SH-SY5Y (cell line): ENCODE results near the gene FLRT2.

Experiments
- GATA2 ChIP-seq: IDR thresholded peaks from 2 replicates; pipeline ENCODE4 v1.6.1; 2011; ENCODE audit warnings: mild to moderate bottlenecking, low read depth, low read length
- GATA3 ChIP-seq: IDR thresholded peaks from 2 replicates; pipeline ENCODE4 v1.6.1; 2011; ENCODE audit warnings: low read depth, mild to moderate bottlenecking, low read length, moderate library complexity

FLRT2 gene

DNA sequence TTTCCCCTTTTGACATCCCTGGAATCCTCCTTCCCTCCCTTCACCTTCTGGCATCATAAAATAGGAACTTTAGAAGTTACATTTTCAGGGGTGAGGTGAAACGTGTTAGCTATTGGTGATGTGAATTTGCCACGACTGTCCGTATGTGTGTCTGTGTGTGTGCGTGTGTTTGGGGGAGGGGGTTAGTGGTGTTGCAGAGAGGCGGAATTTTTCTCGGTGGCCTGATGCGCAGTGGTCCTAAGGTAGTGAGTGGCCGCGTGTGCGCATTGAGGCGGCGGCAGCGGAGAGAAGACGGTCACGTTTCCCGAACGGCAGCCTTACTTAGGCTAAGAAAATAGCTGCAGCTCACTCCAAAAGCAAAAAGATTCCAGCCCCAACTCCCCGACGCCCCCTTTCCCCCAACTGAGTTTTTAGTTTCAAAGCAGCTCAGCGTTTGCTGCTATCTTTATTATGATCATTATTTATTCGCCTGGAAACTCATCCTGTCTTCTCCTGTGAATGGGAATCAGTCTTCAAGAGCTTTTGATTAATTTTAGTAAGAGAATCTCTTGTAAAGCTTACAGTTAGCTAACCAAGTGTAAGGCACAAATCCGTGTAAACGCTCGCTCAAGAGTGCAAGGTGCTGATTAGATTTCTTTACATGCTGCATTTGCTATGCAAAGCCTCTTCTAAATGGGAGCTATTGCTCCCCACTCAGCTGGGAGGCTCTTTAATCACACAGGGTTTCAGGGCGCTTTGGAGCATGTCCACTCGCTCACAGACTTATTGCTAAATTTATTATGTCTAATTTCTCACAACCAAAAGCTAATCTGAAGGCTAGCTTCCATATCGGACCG, 4.7 kb downstream of the FLRT2 start:
- no peak for TF ChIP-seq GATA3
- no peak for TF ChIP-seq GATA2

DNA sequence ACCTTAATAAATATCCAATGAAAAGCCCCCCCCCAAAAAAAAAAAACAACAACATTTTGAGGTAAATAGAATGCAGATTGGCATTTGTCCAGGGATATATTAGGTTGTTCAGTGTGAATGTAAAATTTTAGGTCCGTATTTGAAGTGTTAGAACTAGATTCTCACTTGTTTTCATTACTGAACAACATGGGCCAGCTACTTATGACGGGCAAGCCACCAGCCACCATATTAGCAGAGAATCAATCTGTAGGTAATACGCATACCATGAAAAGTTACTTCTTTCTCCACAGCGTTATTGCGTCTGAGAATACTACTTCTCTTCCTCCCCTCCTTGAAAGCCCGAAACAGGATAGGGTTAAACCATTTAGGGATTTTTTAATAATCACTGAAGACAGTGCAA, 5.4 kb downstream of the FLRT2 start:
- TF ChIP-seq GATA2 = no peak
- no peak for TF ChIP-seq GATA3

DNA sequence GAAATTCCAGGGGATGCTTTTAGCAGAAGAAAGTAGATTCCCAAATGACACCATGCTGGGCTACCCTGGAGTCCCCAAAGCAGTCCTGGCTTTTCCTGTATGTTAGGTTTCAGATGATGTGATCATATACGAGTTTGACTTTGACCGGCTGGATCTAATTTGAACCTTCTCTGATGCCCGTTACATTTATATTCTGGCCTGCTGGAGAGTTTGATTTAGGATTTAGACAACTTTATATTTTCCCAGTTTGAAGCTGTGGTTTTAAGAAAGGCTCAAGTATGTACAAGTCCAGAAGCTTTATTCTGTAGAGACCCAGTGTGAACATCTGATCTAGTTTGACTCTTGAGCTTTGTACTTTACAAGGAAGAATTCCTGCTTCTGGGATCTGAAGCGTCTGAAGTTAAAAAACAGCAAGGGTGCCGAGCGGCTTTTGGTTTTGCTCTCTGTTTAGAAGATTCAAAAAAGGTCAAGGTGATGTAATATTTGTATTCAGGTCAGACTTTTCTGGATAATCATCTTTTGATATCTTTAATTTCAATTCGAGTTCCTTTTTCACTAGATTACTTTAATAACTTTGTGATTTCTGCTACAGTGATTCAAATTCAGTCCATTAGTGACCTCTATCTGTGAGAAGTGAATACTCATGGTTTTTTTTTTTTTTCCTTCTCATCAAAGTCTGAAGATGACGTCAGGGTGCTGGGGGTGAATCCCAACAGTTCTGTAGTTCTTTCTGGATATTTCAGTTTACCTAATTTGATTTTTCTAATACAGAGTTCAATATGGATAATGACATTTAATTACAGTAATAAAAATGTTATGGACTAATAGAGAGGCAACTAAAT, 6.3 kb downstream of the FLRT2 start:
- TF ChIP-seq GATA2 (no peak), GATA3 (no peak)

DNA sequence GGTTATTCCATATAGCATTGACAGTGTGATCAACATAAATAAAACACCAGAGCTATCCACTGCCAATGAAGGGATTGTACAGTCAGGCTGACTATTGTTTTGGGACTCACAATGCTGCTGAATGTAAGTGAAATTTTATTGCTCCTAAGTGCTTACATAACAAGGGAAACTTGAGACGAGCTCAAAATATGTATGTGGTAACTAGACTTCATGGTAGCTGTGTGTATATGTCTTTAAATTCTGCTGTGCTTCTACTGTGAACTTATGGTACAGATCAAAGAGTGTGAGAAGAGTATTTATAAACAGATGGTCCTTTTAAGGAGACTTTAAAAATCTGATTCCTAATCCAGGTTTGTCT, 6.9 kb downstream of the FLRT2 start:
- TF ChIP-seq GATA3 (no peak), GATA2 (no peak)

DNA sequence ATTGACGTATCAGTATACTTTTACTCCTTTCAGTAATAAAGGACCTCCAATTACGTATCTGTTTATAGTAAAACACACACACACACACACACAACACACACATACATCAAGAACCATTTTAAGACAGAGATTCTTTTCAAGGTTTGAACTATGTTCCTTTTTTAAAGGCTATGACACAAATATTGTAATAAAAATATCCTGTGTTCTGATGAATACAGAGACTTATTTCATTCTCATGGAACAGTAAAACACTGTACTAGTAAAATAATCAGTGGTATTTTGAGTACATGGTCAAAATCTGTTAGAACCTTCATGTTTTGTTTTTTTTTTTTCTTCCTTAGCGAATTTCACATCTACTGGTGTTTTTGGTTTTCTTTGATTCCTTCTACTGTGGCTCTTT, 7.6 kb downstream of the FLRT2 start:
- no peak for TF ChIP-seq GATA3

DNA sequence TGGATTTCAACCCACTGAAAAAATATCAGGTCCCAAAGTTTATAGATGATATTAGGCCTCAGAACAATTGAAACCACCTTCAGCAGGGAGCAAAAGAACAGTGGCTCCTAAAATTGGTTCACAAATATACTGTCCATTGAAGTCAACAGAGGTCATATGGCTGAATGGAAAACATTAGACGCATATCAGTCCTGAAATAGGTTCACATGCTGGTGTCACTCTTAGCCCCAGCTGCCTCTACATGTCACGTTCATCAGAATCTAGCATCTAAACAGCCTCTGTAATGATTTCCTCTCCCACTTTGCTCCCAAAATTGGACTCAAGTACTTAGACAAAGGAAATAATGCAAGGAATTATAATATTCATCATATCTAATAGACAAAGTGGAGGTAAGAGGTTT, 8.7 kb downstream of the FLRT2 start:
- no peak for TF ChIP-seq GATA3
- no peak for TF ChIP-seq GATA2

DNA sequence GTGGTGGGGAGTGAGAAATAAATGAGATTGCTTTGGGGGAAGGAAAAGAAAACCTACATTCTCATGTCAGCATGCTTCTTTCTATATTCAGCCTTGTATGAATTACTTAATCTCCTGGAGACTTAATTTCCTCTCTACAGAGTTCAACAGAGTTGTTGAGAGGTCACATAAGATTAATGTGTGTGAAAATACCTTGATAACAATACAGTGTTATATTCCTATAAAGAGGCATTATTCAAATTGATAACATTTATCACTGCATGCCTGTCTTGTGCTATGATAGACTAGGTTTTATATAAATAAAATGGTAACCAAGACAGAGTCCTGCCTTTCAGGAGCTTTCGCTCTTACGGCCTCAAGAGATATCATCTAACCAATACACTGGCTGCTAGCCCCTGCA, 9.6 kb downstream of the FLRT2 start:
- TF ChIP-seq GATA3 (no peak), GATA2 (no peak)

DNA sequence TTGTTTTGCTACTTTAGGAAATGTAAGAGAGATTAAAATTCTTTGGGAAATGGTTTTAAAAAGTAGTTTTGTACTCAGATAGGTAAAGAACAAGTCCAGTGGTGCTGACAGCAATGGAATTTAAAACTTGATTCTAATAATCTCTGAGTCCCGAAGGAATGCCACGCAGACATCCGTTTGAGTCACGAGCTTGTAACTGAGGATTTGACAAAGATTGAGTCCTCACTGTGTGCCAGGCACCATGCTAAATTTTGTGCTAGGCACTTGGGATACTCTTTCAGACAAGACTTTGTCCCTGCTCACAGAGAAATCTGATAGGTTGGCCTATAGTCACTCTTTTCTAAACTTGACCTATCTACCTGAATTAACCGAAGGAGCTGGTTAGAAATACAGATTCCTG, 12.7 kb downstream of the FLRT2 start:
- TF ChIP-seq GATA2 = no peak
- no peak for TF ChIP-seq GATA3

DNA sequence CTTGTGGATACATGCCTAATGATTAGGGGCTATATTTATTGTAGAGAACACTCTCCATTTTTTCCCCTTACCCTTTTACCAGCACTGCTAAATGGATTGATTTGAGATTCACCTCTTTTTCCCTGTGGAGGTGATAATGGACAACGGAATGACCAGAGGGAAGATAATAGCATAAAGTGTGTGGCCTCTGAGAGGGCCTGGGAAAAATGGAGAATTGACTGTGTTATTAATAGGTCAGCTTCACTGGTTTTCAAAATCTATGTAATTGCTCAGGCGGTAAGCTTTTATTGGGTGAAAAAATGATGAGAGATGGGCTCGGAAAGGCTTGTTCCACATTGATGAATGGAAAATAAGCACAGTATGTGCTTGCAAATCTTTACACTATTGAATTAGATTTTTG, 15.8 kb downstream of the FLRT2 start:
- no peak for TF ChIP-seq GATA3
- no peak for TF ChIP-seq GATA2

DNA sequence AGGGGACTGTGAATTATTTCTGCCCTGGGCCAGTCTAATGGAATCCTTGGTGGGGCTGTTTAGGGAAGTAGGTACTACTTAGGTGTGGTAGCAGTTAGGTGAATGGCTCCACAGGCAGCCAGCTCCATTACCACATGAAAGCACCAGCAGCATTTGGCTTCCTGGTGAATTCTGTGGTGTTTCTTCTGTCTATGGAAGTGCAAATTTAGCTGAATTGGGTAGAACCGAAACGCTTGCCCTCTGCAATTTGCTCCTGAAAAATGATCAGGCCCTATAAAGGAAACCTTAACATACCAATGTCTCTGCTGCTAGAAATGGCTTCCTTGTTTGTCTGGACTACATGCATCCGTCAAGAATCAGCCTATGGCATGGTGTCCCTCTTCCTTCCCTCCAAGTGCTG, 16.4 kb downstream of the FLRT2 start:
- TF ChIP-seq GATA3 = no peak
- no peak for TF ChIP-seq GATA2

DNA sequence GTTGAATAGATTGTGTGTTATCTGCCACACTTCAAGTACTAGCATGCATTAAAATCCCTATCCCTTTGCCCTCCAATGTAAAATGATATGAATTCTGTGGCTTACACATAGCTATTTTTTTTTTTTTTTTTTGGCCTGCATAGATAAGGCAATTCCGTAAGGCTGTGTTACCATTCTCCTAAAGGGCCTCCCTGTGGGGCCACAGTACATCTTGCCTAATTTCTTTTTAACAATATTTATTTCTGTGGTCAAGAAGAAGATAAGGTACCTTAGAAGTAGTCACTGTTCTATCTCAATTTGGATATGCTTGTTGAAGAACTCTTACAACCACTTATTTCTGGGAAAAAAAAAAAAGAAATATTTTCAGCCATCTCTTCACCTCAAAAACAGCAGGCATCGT, 19.8 kb downstream of the FLRT2 start:
- TF ChIP-seq GATA3 (no peak), GATA2 (no peak)

DNA sequence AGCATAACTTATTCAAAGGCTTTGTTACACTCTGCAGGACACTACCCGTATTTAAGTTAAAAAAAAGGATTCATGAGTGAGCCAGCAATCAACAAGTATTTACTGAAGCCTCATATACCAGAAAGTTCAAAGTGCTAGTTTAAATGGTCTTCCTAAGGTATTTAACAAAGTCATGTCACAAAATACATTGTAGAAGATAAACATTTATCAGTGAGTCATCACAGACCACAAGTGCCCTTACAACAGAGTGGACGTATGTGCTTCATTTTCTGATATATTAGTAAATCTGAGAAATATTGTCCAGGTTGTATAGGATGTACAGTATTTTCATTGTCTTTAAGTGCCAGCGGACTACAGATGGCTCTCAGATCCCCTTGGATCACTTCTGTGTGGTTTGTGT, 24.2 kb downstream of the FLRT2 start:
- no peak for TF ChIP-seq GATA3
- TF ChIP-seq GATA2 = no peak

DNA sequence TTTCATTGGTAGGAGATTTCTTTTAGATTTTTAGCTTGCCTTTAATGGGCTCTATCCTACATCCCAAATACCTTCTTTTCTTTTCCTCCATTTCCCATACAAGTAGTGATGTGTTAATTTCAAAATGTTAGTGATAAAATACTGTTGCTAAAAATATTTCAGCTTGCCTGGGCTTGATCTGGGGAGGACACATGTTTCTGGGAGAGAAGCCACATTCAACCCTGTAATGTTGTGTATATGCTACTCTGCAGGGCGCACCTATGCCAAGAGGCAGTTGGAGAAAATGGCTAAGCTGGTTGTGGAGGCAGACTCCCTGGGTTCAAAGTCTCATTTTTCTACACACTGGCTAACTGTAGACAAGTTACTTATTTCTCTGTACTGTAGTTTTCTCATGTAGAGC, 26.3 kb downstream of the FLRT2 start:
- TF ChIP-seq GATA3 (no peak), GATA2 (no peak)

DNA sequence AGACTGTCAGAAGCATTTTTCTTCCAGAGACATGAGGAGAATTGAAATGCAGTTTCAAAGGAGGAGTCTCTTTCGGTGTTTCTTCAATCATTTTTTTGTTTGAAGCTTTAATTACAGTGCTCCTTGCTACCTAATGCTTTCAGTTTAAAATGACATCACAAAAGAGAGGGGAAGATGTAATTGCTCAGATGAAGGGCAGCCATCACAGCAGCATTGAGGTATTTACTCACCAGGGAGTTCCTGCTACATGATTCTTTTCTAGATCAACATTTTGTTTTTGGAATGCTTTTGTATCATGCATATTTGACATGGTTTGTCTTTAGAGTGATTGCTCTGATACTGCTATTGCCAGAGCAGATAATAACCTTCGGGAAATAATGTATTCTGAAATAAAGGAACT, 28.6 kb downstream of the FLRT2 start:
- TF ChIP-seq GATA2 (no peak), GATA3 (no peak)

DNA sequence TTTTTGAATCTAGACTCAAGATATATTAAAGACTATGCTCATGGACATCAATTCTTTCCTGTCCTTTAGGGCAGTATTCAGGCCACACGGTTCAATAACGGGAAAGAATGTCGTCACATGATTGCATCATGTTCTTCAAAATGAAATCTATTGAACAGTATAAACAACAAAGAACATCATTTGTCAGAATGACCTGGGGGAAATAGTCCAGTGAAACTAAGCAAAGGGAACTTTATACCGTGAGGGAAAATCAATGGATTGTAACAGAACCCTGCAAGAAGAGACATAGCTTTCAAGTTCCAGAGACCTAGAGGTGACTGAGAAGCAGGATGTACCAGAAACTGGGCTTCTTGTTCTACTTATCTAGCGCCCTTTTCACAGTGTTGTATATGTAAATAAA, 32.7 kb downstream of the FLRT2 start:
- TF ChIP-seq GATA3 = no peak
- TF ChIP-seq GATA2 = no peak
